HG02870 (cell line): ENCODE data around the gene IGFBP4.

ENCODE experiments used
- ATAC-seq: cut with Tn5 transposase; IDR thresholded peaks from one replicate; pipeline ENCODE4 v1.9.1; 2021; ENCODE audit warnings: mild to moderate bottlenecking, moderate library complexity; ENCODE audit not compliant: unreplicated experiment

The IGFBP4 gene

DNA sequence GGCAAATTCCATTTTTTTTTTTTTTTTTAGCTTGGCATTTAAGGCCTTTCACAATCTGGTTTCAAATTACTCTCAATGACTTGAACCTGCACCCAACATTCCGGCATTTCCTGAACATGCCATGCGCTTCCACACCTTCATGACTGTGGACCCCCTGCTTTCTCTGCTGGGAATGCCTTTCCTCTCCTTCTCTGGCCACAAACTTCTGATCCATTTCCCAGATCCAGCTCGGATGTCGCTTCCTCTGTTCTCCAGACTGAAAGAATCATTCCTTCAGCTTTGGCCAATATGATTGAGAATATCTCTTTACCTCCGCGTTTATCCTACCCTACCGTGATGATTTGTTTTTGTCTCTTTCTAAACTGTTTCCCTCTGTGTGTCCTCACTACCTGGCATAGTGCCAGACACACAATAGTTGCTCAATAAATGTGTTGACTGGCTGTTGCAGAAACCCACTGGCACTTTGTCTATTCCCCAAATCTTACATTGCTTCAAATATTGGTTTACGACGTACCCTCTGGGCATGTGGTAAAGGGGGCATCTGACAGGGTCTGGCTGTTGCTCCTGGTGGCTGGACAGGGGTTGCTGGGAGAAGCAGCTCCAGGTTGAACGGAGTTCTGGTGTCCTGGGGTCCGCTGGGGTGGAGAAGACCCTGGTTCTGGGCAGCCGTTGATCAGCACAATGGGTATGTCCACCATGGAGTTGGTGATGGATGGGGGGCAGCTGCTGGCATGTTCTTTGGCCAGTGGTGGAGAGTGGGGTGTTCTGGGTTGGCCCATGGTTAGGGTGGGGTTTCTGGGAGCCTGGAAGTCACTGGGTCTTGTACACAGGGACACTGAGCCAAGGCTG is 43.5 kb downstream of the IGFBP4 start:
- ATAC-seq, result no peak

DNA sequence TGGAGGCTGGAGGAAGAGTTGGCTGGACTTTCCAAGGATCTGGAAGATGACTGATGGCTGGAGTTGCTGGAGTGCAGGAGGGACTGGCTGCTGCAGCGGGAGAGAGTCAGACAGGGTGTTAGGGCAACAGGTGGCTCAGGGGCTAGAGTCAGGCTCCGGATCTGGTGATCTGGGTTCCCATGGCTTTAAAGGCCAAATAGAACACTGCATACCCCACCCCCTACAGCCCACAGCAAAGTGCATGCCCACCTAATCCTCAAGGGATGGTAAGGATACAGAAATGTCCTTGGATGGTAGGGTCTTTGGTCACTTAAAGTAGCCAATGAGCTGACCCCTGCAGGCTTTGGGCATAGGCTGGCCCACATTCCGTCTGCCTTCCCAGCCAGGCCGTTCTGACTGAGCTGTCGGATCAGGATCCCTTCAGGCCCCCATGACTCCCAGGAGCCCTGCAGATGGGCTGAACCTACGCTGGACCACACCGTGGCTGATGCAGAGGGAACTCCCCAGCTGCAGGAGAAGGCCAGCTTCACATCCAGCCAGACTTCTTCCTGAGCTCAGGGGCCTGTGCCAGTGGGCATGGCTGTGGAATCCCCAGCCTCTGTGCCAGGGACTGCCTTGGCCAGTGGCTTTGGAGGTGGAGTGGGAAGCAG is 44.2 kb downstream of the IGFBP4 start:
- no peak for ATAC-seq

DNA sequence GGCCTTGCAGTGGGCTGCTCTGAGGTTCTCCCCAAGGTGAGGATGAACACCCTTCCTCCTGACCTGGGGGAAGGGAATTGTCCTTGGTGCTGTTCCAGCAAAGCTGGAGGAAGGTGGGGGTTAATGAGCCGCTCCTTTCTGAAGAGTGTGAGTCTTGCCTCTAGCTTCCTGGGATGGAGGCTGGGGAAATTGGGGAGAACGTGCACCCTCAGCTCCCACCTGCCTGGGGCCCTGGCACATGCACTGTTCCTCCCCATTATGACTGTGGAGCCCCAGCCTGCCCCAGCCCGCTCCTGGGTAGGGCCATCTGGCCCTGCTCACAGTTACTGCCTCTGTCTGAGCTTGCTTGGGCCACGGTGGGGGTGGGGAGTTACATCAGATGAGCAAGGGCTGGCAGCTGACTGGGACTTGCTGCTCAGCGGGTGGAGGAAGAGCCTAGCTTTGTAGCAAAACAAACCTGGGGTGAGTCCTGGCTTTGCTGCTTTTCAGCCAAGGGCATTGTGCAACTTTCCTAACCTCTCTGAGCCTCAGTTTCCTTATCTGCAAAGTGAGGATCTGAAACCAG is 47.1 kb downstream of the IGFBP4 start:
- ATAC-seq, result no peak

DNA sequence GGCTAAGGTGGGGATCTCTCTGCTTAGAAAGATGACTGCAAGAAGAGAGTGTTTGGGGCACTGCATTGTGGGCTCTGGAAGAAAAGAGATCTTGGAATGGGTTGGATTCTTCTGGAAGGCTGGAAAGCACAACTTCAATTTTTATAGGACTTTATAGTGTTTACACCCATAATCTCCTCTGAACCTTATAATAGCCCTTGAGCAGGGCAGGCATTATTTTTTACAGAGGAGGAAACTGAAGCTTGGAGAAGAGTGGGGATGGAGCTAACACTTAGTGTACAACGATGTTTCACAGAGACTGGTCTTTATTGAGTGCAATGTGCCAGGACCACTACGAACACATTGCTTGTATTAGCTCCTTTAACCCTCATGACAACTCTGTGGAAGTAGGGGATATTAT is 47.7 kb downstream of the IGFBP4 start:
- no peak for ATAC-seq

DNA sequence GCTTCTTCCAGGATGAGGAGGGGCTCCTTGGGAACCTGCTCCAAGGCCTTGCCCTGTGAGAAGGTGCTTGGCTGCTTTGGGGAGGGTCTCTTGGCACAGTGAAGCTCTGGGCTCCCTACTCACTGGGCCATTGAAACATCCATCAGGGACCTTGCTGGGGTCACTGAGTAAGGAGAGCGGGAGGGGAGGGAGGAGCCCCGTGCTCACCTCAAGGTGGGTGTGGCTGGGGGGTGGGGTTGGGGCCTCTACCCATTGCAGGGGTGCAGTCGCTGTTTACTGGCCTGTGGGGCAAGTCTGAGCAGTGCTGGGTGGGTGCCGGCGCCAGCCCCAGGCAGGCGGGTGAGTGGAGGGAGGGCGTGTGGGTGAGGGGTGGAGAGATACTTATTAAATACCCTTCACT is 48.2 kb downstream of the IGFBP4 start:
- no peak for ATAC-seq

DNA sequence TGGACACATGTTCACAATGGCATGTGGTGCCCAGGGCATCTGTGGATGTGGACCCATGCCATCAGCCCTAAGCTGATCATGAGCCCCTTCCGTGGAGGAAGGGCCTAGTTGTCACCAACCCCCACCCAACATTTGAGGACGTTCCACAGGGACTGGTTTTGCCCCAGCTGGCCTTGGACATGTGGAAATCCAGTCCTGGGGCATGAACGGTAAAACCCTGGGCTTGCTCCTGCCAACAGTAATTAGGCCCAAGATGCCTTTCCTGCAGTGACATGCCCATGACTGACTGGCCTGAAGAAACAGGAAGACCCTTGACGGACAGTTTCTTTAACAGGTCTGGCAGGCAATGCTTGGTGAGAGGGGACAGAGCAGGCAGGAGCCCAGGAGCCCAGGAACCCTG is 50.4 kb downstream of the IGFBP4 start:
- ATAC-seq, result no peak

DNA sequence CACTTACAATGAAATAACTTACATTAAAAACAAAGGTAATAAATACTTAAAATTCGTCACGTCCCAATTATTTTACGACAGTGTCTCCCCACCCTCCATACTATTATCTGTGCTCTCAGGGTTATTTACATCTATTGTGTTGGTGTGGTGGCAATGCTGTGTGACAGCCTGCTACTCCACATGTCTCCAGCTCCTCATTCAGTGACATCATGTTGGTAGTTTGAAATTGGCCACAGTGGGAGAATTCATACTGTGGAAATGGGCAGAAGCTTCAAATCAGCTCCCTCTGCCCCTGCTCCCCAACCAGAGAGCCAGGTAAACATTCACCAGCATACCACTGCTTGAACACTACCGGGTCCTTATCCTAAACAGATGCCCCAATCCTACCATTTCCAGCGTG is 51.9 kb downstream of the IGFBP4 start:
- no peak for ATAC-seq

DNA sequence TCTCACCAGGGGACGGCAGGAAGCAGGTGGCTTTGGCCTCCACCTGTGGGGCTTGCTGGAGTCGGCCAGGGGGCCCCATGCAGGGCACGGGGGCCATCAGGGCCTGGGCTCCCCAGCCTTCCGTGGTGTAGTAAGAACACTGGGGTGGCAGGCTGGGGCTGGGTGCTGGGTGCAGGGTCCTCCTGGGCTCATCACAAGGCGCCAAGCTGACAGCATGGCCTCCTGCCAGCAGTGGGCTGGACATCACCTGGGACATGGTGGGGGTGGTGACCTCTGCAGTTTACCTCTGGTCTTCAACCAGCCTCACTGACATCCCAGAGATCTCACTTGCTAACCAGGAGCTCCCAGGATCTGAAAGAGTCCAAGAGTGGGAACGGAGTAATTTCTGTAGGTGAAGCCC is 52.9 kb downstream of the IGFBP4 start:
- ATAC-seq, result no peak

DNA sequence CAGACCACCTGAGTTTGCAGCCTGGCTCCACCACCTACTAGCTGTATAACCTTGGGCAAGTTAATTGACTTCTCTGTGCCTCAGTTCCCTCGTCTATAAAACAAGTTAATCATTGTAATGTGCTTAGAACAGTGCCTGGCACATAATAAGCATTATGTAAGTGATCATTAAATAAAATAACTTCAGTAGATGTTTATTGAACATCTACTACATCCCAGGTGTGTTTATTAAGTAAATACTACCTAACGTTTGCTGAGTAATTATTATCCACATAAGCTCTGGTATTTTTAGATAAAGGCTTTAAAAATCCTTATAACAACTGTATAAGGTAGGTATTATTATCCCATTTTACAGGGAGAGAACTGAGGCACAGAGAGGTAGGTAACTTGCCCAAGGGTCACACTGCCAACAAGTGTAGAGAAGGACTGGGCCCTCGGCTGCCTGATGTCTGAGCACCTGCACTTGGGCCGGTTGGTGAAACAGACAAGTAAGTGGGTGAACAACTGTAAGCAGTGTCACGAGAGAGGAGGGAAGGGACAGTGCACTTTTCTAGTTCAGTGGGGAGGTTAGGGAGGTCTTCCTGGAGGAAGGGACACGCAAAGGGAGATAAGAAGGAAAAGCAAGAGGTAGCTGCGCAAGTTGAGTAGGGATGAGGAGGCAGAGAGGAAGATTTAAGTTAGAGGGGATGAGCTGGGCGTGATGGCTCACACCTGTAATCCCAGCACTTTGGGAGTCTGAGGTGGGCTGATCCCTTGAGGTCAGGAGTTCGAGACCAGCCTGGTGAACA is 53.6 kb downstream of the IGFBP4 start:
- no peak for ATAC-seq

DNA sequence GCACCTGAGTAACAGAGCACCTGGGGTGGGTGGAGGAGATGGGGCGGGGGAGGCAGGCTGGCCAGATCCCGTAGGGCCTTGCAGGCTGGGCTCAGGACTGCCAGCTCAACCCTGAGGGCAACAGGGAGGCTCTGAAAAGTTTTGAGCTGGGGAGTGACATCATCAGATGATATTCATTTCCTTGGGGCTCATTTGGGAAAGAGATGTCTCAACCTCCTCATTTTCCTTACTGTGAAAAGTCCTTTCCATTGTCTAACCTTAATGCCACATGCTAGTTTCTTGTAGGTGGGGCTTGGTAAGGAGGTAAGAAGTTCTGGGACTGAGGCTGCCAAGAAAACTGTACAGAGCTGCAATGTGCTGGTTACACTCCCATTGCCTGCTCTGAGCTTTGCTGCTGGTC is 54.4 kb downstream of the IGFBP4 start:
- ATAC-seq, result no peak

DNA sequence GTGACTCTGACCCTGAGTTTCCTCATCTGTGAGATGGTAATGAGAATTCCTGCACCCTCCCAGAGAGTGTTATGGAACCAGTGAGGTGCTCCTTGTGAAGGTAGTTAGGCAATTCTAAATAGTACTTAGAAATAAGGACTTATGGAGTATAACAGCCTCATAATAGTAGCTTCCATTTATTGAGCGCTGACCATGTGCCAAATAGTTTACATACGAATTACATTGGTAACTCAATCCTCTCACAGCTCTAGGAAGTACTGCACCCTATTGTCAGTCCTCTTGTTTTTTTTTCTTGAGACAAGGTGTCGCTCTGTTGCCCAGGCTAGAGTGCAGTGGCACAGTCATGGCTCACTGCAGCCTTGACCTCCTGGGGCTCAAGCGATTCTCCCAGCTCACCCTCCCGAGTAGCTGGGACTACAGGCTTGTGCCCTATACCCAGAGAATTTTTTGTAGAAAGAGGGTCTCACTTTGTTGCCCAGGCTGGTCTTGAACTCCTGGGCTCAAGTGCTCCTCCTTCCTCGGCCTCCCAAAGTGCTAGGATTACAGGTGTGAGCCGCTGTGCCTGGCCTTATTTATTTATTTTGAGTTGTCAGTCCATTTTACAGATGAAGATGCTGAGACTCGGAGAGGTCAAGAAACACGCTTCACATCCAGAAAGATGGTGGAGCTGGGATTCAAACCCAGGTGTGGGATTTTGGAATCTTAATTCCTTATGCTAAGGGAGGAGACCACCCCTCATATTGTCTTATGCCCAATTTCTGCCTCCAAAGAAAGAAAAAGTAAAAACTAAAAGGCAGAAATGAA is 55.2 kb downstream of the IGFBP4 start:
- ATAC-seq, result no peak

DNA sequence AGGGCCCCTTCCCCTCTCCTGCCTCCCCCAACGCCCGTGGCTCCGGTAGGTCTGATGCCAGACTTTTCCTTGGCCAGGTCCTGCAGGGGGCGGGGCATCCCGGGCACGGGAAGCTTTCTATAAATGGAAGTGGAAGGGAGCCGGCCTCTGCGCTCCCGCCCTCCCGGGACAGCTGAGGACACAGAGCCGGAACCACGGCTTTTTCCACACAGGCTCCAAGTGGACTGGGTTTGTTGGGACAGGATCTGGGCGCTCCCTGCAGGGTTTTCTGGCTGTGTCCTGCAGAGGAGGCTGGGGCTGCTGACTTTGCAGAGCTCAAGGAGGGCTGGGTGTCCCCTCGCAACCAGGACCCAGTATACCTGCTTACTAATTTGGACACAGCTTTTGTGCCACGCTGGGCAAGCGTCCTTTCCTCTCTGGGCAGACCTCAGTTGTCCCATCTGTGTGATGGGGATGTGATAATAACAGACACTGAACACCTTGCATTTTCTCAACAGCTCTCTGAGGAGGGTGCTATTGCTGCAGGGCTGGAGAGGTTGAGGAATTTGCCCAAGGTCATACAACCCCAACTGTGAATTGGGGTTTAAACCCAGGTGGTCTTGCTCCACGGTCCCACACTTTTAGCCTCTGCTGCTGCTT is 56.4 kb downstream of the IGFBP4 start:
- no peak for ATAC-seq

DNA sequence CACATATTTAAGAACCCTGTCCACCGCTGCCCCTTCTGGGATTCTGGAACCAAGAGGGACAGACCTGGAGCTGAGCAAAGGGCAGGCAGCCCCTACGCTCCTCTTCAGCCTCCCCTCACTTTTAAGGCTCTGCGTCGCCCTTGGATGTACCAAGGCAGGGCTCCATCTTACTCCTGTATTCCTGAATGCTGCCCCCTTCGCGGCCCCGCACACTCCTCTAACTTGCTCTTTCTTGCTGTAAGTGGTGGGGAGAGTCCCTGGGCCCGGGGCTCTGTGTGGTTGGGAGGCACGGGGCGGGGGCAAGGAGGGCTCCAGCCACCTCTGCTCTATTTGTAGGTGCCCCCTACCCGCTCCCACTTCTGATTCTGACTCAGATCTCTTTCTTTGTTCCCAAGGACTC is 56.9 kb downstream of the IGFBP4 start:
- ATAC-seq, result no peak

DNA sequence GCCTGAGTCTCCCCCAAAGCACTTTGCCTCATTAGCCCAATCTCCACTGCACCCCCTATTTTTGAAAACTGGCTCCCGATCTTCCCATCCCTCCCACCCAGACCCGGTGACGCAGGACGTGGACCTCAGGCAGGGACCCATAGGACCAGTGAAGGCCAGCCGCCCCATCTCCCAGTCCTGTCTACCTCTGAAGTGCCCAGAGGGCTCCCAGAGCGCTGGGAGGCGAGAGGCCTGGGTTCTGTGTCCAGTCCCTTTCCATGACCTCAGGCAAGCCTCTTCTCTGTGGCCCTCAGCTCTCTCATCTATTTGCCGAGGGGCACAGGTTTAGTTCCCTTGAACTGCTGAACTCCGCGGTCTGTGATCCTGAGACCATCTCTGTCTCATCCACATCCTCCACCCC is 57.5 kb downstream of the IGFBP4 start:
- ATAC-seq, result no peak

DNA sequence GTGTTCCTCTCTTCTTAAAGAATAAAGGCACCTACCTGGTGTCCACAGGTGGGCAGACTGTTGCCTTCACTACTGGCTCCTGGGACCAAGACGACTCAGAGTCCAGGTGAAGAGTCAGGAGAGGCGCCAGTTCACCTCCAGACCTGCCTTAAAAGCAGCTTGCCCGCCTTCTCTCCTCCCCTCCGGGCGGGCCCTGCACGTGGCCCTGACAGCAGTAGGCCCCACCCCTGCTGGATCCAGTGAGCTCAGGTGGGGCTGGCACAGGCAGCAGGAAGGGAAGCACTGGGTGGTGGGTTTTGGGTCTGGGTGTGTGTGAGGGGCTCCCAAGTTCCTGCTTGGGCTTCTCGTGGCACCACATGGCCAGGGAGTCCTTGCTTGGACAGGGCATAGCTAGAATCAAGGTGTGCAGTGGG is 58.3 kb downstream of the IGFBP4 start, which contains the start of gene TNS4:
TNS4 (minus strand) TSS at position 125 of the 413 bp plus-strand sequence. CDS start 5,198 bp downstream, outside the sequence.
- ATAC-seq, result no peak

DNA sequence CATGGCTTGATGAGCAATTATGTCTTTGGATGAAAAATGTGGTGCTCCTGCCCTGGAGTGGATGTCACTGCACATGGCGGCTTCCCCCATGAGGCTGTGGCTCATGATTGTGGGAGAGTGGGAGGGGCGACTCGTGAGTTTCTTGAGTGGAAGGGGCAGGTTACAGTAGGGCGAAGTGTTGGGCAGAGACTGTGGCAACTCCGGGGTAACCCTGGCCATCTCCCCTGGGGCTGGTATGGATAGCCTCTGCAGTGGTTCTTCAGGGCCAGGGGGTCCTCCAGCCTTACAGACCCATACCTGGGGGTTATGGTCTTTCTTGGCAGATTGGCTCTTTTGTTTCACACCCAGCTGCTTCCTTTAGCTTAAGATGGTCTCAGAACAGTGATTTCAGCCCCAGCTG is 59.5 kb downstream of the IGFBP4 start:
- ATAC-seq, result no peak

DNA sequence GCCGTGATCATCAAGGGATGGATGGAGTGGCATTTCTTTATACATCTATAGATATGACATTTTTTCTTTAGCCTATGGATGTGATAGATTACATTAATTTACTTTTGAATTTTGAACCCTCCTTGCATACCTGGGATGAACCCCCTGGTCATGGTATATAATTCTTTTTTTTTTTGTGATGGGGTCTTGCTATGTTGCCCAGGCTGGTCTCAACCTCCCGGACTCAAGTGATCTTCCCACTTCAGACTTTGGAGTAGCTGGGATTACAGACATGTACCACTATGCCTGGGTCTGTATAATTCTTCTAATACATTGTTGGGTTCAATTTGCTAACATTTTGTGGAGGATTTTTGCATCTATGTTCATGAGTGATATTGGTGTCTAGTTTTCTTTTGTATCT is 59.9 kb downstream of the IGFBP4 start:
- no peak for ATAC-seq

DNA sequence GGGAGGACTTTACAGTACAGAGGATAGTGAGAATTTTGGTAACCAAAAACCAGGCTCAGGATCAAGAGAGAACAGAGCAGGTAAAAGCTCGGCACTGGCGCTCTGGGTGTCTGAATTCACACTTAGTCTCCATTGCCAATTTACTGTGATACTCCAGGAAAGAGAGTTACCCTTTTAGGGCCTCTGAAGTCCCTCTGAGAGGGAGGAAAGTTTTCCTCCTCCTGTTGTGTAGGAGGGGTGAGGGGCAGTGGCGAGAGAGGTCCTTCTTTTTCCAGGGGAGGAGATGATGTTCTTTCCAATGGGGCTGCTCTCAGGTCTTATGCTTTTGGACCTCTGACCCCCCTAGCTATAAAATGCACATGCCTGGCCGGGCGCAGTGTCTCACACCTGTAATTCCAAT is 63.5 kb downstream of the IGFBP4 start:
- ATAC-seq, result no peak
